Midbrain (tissue), 1 donor: ENCODE measurements around the gene SLC4A7.
"Not testable (repeated sequence)": the region's sequence is repeated elsewhere in the genome, so short reads cannot be mapped to it uniquely, and the experiment has no call there.

ENCODE experiments used
- DNase-seq: peaks from one replicate; lab custom pipeline; 2025; lab: John Stamatoyannopoulos, UW

Gene SLC4A7

DNA sequence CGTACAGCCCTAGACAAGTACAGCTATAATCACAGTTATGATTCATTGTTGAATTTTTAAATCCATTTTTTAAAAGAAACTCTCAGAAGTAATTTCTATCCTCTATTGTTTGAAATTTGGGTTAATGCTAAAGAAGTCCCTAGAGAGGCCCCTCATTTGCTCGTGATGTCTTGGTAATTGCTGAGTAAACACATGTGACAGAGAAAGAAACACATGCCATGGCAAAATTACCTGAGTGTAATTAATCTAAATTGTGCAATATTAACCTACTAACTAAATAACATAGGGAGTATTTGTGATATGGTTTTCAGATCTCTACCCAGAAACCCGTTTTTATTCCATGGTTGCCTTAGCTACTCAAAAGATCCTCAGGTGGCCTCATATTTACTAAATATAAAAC is 125.8 kb downstream of the SLC4A7 start:
- no peak for DNase-seq

DNA sequence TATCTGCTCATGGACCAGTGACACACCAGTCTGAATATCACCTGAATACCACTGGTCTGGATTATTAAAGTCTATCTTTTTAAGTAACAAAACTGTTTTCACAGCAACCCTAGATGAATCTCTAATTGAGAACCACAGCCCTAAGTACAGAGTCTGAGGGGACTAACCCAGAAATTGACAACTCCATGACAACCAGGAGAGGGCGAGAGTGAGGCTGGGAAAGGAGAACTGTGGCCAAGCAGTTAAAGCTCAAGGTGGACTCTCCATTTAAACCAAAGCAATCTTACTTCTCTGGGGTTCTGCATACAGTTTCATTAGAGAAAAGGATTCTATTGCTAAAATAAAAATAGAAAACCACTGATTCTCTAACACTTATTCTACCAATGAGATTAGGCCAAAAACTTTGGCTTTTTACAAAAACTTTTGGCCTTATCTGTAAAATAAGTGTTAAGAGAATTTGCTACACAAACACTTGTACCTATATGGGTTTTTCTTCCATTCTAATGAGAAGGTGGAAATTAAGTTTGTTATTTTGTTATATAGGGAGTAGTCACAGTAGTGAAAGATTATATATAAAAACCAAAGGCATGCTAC is 126.4 kb downstream of the SLC4A7 start:
- DNase-seq, result peak; percentile 32

DNA sequence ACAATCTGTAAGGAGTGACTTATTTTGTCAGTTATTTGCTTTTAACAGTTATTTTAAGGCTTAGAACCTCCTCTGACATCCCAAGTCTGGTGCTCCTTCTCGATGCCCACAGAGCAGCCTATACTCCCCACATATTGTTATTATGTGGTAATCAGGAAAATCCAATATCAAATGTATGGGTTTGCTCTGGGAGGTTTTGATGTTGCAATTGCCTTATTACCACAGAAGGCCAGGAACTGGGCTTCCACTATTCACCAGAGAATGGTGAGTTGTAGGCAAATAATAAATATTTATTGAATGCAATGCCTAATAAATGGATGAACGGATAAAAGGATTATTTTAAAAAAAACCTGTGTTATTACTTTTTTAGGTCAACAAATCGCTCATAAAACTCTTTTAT is 127.2 kb downstream of the SLC4A7 start:
- no peak for DNase-seq

- no peak for DNase-seq
Measured at GRCh38 chr3:27354588-27355203, 129.5 kb downstream of the SLC4A7 start.

- DNase-seq, result no peak
Measured at GRCh38 chr3:27354161-27354560, 130.0 kb downstream of the SLC4A7 start.

DNA sequence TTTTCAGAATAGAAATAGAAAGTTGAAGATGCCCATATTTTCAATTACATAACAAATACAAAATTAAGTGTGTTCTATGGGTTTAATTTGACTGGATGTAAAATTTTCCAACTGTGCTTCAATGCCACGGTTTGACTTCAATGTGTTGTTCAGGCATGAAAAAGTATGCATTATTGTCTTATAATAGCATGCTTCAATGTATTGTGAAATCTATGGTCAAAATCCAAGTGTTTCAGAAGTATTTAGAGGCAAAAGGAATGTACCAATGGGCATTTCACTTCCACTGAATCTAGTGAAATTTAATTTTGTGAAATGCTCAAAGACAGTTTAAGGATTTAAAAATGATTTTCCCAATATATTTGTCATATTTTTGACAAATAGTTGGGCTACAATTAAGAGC is 131.0 kb downstream of the SLC4A7 start:
- no peak for DNase-seq

DNA sequence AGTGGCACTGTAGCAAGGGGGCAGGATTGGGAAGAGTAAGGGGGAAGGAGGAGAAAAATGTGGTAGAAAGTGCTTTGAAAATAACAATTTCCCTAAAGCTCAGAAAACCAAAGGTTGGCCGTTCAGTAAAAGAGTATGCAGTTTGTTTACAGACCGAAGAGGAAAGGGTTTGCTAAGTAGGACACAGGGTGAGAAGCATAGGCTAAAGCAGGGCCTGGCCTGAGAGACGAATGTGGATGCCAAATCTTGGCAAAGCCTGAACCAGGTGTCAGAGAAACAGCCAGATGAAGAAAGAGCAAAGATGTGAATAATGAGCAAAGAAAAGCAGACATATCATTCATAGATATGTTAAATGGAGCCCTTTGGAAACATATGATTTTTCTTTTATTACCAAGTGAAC is 132.1 kb downstream of the SLC4A7 start:
- no peak for DNase-seq

- DNase-seq, result no peak
Measured at GRCh38 chr3:27349832-27350231, 134.4 kb downstream of the SLC4A7 start.

DNA sequence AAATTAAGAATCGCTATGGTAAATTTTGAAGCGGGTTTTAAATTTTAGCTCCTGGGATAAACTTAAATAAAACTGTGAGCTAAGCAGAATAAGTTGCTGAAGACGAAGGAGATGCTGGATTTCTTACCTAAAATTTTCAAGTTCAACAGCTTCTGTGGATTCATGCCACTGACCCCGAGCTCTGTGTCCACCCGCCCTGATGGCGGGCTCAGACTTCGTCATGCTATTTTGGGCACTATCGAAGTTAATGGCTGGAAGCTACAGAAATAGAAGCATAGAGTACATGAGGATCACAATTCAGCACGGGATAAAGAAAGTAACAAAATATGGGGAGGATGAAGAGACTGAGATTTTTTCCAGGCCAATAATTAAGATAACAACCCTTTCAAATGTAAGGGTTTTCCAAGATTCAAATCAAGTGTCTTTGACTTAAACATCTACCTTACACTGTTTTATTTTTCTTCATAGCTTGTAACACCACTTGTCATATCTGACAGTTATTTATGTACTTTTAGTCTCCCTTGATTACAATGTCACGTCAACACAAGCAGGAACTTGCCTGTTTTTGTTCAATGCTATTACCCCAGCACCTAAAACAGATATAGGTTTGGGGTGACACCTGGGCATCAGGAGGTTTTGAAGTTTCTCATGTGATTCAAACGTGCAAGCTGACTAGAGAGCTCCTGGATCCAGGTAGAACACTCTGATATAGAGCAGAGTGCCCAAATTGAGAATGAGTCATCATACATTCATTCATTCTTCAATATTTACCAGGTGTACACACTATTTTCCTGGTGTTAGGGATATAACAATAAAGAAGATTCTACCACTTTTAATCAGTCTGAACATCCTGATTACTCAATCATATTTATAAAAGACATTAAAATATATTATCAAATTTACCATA is 138.0 kb downstream of the SLC4A7 start:
- DNase-seq, result no peak

DNA sequence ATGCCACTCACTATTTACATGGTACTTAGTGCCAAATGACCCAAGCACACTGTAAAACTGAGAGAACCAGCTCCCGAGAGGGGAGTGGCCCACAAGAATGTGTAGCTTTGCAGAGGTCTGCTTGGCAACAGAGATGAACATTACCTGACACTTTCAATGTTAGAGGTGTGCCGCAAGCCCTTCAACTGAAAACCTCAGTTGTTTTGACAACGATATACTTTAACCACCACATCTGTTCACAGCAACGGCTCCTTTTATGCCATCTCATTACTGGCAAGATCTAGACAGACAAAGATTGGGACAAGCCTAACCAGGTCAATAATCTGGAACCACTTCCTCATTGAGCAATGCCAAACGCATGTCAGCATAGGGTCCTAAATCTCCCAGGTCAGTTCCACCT is 138.7 kb downstream of the SLC4A7 start:
- no peak for DNase-seq

GRCh38 chr3:27345045-27345444 is 139.1 kb downstream of the SLC4A7 start:
- no peak for DNase-seq

DNA sequence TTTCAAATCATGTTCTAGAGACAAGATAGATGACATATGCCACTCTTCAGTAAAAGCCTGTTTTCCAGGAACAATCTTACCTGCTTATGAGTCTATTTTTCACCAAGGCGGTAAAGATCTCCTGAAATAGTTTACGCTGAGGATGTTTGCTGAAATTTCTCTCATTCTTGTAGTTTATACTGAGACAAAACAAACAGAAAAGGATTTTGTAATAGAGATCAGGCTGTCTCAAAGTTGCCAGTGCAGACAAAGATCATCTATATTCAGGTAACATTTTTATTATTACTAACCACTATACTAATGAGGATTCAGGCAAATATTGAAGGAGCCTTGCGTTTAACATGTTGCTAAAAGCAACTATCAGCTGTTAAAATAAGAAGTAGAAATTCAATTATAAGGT is 140.0 kb downstream of the SLC4A7 start:
- no peak for DNase-seq

- no peak for DNase-seq
Measured at GRCh38 chr3:27342267-27342666, 141.9 kb downstream of the SLC4A7 start.

GRCh38 chr3:27340534-27340933 is 143.7 kb downstream of the SLC4A7 start:
- no peak for DNase-seq

- no peak for DNase-seq
Measured at GRCh38 chr3:27335571-27335970, 148.6 kb downstream of the SLC4A7 start.

DNA sequence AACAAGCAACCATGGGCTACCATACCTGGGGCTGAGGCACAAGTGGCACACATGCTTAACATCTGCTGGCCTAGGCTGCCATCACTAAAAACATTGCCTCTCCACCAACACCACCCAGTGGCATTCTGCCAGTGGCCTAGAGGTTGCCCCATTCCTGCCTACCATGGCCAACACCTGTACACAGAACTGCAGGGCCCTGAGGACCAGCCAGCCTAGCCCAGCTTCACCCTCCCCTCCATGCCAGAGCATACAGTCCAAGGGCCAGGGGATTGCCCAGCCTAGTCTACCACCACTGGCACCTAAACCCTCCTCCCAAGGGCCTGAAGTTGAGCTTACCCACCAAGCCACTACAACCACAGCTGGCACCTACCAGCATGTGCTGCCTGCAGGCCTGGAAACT is 150.3 kb downstream of the SLC4A7 start:
- DNase-seq, result no peak

DNA sequence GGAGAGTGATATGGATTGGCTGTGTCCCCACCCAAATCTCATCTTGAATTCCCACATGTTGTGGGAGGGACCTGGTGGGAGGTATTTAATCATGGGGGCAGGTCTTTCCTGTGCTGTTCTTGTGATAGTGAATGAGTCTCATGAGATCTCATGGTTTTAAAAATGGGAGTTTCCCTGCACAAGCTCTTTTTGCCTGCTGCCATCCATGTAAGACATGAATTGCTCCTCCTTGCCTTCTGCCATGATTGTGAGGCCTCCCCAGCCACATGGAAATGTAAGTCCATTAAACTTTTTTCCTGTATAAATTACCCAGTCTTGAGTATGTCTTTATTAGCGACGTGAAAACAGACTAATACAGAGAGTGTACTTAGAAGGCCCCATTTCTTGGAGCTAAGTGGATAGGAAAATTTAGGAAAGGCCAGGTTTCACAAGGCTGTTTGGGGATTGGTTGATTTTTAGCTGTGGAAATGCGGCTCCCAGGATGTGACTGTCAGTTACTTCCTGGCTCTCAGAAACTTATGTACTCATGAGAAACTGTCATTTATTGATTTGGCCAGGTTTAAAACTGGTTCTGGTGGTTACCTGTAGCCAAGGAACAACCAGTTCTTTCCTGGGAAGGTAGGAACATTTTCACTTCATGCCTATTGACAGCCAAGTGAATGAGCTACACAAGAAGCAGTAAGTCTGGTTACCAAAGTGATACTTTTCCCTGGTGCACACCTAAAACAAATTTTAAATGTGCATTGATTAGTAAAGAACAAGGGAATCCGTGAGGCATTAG is 155.0 kb downstream of the SLC4A7 start:
- not testable (repeated sequence) for DNase-seq

DNA sequence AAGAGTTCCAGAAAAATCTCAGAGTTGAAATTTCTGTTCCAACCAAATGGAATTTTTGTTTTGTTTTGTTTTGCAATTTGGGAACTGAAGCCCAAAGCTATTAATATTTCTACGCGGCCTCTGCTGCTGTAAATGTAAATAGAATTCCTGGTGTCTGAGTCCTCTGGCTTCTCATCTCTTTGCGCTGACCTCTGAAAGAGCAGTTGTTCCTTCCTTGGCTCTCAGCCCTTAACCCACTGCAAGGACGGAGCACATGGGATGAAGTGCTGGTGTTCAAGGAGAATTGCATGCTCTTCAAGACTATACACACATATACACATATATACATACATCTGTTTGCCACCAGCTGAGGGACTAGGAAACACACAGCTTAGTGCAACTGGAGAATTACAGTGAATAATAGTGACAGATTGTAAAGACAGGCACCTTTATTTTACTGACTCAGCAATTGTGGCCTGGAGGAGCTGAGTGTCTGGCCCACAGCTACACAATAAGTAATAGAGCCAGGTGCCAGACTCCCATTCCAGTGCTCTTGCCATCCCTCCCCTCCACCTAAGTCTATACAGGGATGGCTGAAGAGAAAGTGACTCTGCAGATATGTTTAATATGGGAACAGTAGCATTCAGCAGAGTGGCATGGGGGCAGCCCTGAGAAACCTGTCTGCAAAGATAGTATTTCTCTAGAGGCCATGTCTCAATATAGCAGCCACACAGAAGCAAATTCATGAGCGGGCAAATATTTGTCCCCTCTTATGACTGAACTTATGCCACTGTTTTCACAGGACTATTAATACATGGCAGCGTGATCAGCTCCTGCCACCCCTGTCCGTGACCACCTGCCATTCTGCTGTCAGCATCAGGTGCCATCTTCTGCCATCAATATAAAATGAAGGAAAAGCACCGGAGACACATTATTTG is 157.3 kb downstream of the SLC4A7 start:
- DNase-seq, result no peak

GRCh38 chr3:27326202-27326601 is 158.0 kb downstream of the SLC4A7 start:
- no peak for DNase-seq

- DNase-seq, result no peak
Measured at GRCh38 chr3:27325419-27325818, 158.8 kb downstream of the SLC4A7 start.

GRCh38 chr3:27324686-27325085 is 159.5 kb downstream of the SLC4A7 start:
- no peak for DNase-seq
